Measurements from ENCODE around the gene FOXN1. TPM values are rescaled to one million over a fixed set of nuclear protein-coding genes. Genes with fewer than 3 reads are reported as not detected.
"Not testable (repeated sequence)": the region's sequence is repeated elsewhere in the genome, so short reads cannot be mapped to it uniquely, and the experiment has no call there.

Gene FOXN1
- total RNA-seq, 2 donors from 2014 or later, result 0.32 TPM; not detected in 1

GRCh38 chr17:28520687-28521086 lies 14.5 kb downstream of the FOXN1 start:
- Histone ChIP-seq H3K36me3 (no peaks in the 10 kb centered on the region), H3K27me3 (no peaks in the 10 kb centered on the region), H3K27ac (no peak overlapping the region), H3K4me1 (peaks cover 7% of the 10 kb centered on the region), H3K9ac (ENCODE audit: low read depth in 2 of 2, low read length in 2 of 2) (no peak overlapping the region), H3K9me3 (no peaks in the 10 kb centered on the region), H3K4me3 (no peak overlapping the region)
- TF ChIP-seq CTCF (IDR thresholded peaks at IDR 0.05), result no peak
- intact Hi-C loops (cut with DNase I), result no loop called here
- DNase-seq, result no peak

- no peak overlapping the region for H3K4me3 ChIP-seq
- TF ChIP-seq CTCF (IDR thresholded peaks at IDR 0.05), result no peak
- no peaks in the 10 kb centered on the region for H3K9me3 ChIP-seq
- DNase-seq, result no peak
- no peaks in the 10 kb centered on the region for H3K36me3 ChIP-seq
- H3K27ac ChIP-seq, result no peak overlapping the region
- H3K9ac ChIP-seq (ENCODE audit: low read depth in 2 of 2, low read length in 2 of 2), result no peak overlapping the region
- intact Hi-C loops (cut with DNase I), result no loop called here
- H3K4me1 ChIP-seq, result peaks cover 7% of the 10 kb centered on the region
- H3K27me3 ChIP-seq, result no peaks in the 10 kb centered on the region
Observed at GRCh38 chr17:28521311-28522085, 15.3 kb downstream of the FOXN1 start.

- H3K9ac ChIP-seq (ENCODE audit: low read depth in 2 of 2, low read length in 2 of 2); H3K9me3 ChIP-seq; DNase-seq; intact Hi-C loops (cut with DNase I); H3K27me3 ChIP-seq; H3K27ac ChIP-seq; H3K4me3 ChIP-seq; H3K4me1 ChIP-seq; H3K36me3 ChIP-seq: not testable (repeated sequence)
Observed at GRCh38 chr17:28522281-28522680, 16.1 kb downstream of the FOXN1 start.

- no peaks in the 10 kb centered on the region for H3K36me3 ChIP-seq
- no peak overlapping the region for H3K27ac ChIP-seq
- no peak overlapping the region for H3K9ac ChIP-seq (ENCODE audit: low read depth in 2 of 2, low read length in 2 of 2)
- H3K4me3 ChIP-seq, result no peak overlapping the region
- no peak for TF ChIP-seq CTCF (IDR thresholded peaks at IDR 0.05)
- peaks cover 11% of the 10 kb centered on the region for H3K4me1 ChIP-seq
- no peaks in the 10 kb centered on the region for H3K9me3 ChIP-seq
- DNase-seq, result no peak
- intact Hi-C loops (cut with DNase I), result no loop called here
- H3K27me3 ChIP-seq, result no peaks in the 10 kb centered on the region
Observed at GRCh38 chr17:28523186-28523585, 17.0 kb downstream of the FOXN1 start.

GRCh38 chr17:28523876-28524275 lies 17.7 kb downstream of the FOXN1 start:
- DNase-seq, result no peak

More at GRCh38 chr17:28523876-28524275, 17.7 kb downstream of the FOXN1 start:
- peaks cover 18% of the 10 kb centered on the region for H3K4me1 ChIP-seq
- TF ChIP-seq CTCF (IDR thresholded peaks at IDR 0.05), result no peak
- intact Hi-C loops (cut with DNase I), result no loop called here
- no peak overlapping the region for H3K27ac ChIP-seq
- no peaks in the 10 kb centered on the region for H3K9me3 ChIP-seq
- no peaks in the 10 kb centered on the region for H3K27me3 ChIP-seq
- no peaks in the 10 kb centered on the region for H3K36me3 ChIP-seq
- no peak overlapping the region for H3K9ac ChIP-seq (ENCODE audit: low read depth in 2 of 2, low read length in 2 of 2)
- H3K4me3 ChIP-seq, result no peak overlapping the region
